ENCODE data around the gene TAF15.

Gene TAF15

DNA sequence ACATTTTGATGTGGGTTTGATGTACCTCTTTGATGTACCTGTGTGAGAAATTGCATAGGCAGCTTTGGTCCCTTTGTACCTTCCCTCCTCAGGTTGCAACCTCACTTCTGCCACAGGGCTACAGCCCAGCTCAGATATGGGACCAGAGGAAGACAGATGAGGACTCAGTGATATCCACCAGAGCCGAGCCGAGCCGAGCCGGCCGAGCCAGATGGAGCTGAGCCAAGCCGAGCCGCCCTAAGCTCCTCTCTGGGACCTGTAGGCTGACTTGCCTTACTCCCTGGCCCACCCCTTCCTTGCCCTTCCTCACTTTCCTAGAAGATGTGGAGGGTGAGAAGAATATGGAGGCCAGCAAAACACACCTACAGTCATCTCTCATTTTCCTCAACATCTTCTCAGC lies 55.6 kb downstream of the TAF15 start:
- Histone ChIP-seq H2BK120ac (ENCODE audit: low read depth, low read length) (no peak overlapping the region), H3K36me3 (ENCODE audit: control insufficient read depth, insufficient read depth, low read length) (no peaks in the 10 kb centered on the region), H3K27me3 (ENCODE audit: insufficient read depth, low read length, poor library complexity) (no peaks in the 10 kb centered on the region), H3K9ac (ENCODE audit: low read length) (no peak overlapping the region), H2BK15ac (replicated peaks; ENCODE audit: low read depth) (no peak overlapping the region), H4K5ac (ENCODE audit: low read length) (no peak overlapping the region), H3K18ac (ENCODE audit: low read length) (no peak overlapping the region), H3K4ac (ENCODE audit: low read depth, low read length) (no peak overlapping the region), H3K79me2 (ENCODE audit: control insufficient read depth, insufficient read depth, low read length) (no peaks in the 10 kb centered on the region), H3K4me1 (ENCODE audit: control insufficient read depth, low read depth, low read length) (no peaks in the 10 kb centered on the region), H3K56ac (ENCODE audit: low read length) (no peak overlapping the region), H3K27ac (ENCODE audit: low read depth, low read length) (no peak overlapping the region), H3K4me3 (ENCODE audit: low read length) (no peak overlapping the region), H3K23ac (ENCODE audit: low read length) (no peak overlapping the region), H2BK5ac (ENCODE audit: low read length) (no peak overlapping the region), H3K4me2 (ENCODE audit: low read length) (no peak overlapping the region), H3K79me1 (ENCODE audit: low read length) (no peaks in the 10 kb centered on the region), H4K8ac (ENCODE audit: low read depth, low read length) (no peak overlapping the region), H2AK5ac (ENCODE audit: low read length) (no peak overlapping the region)
- no peak for DNase-seq
- WGBS (ENCODE audit: extremely low coverage, insufficient coverage, low lambda C conversion rate) = no CpG with 5 or more reads among the region's 7 CpGs

GRCh38 chr17:35865412-35866340 lies 56.4 kb downstream of the TAF15 start:
- Histone ChIP-seq H3K79me1 (ENCODE audit: low read length) (no peaks in the 10 kb centered on the region), H2BK120ac (ENCODE audit: low read depth, low read length) (no peak overlapping the region), H3K9ac (ENCODE audit: low read length) (no peak overlapping the region), H3K36me3 (ENCODE audit: control insufficient read depth, insufficient read depth, low read length) (no peaks in the 10 kb centered on the region), H3K18ac (ENCODE audit: low read length) (no peak overlapping the region), H3K27ac (ENCODE audit: low read depth, low read length) (no peak overlapping the region), H2BK15ac (replicated peaks; ENCODE audit: low read depth) (no peak overlapping the region), H3K4me1 (ENCODE audit: control insufficient read depth, low read depth, low read length) (no peaks in the 10 kb centered on the region), H3K79me2 (ENCODE audit: control insufficient read depth, insufficient read depth, low read length) (no peaks in the 10 kb centered on the region), H3K4me2 (ENCODE audit: low read length) (no peak overlapping the region), H2AK5ac (ENCODE audit: low read length) (no peak overlapping the region), H3K4ac (ENCODE audit: low read depth, low read length) (no peak overlapping the region), H3K56ac (ENCODE audit: low read length) (no peak overlapping the region), H3K4me3 (ENCODE audit: low read length) (no peak overlapping the region), H4K5ac (ENCODE audit: low read length) (no peak overlapping the region), H3K23ac (ENCODE audit: low read length) (no peak overlapping the region), H2BK5ac (ENCODE audit: low read length) (no peak overlapping the region), H3K27me3 (ENCODE audit: insufficient read depth, low read length, poor library complexity) (no peaks in the 10 kb centered on the region), H4K8ac (ENCODE audit: low read depth, low read length) (no peak overlapping the region)
- no CpG with 5 or more reads among the region's 3 CpGs for WGBS (ENCODE audit: extremely low coverage, insufficient coverage, low lambda C conversion rate)
- no peak for DNase-seq

DNA sequence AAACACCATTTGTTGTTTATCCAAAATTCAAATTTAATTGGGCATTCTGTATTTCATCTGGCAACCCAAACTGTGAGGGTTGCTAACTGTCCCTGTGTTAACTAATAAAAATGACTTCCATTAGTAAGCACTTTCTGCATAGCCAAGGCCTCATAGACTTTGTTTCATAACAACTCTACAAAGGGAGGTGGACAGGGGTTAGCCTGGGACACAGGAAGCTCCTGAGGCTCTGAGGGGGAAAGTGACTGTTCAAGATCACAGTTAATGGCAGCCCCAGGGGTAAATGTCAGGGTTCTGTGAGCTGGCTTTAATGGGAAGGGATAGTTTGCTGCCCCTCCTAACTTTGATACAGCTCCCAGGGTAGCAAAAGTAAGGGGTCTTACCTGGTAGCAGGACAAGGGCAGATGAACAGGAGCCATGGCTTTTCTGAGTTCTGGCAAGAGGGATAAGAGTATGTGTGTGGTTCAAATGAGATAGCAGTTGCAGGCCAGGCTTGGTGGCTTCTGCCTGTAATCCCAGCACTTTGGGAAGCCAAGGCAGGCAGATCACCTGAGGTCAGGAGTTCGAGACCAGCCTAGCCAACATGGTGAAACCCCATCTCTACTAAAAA lies 57.2 kb downstream of the TAF15 start:
- no peaks in the 10 kb centered on the region for H3K4me1 ChIP-seq (ENCODE audit: control insufficient read depth, low read depth, low read length)
- no peak overlapping the region for H3K18ac ChIP-seq (ENCODE audit: low read length)
- no peak overlapping the region for H3K27ac ChIP-seq (ENCODE audit: low read depth, low read length)
- H3K79me1 ChIP-seq (ENCODE audit: low read length) = no peaks in the 10 kb centered on the region
- H3K79me2 ChIP-seq (ENCODE audit: control insufficient read depth, insufficient read depth, low read length) = no peaks in the 10 kb centered on the region
- H3K9ac ChIP-seq (ENCODE audit: low read length) = no peak overlapping the region
- no peak overlapping the region for H3K4me3 ChIP-seq (ENCODE audit: low read length)
- H4K8ac ChIP-seq (ENCODE audit: low read depth, low read length) = no peak overlapping the region
- H3K36me3 ChIP-seq (ENCODE audit: control insufficient read depth, insufficient read depth, low read length) = no peaks in the 10 kb centered on the region
- no peak overlapping the region for H2BK15ac ChIP-seq (replicated peaks; ENCODE audit: low read depth)
- DNase-seq = no peak
- WGBS (ENCODE audit: extremely low coverage, insufficient coverage, low lambda C conversion rate) = no CpG with 5 or more reads among the region's 1 CpG
- H3K56ac ChIP-seq (ENCODE audit: low read length) = no peak overlapping the region
- no peak overlapping the region for H3K4ac ChIP-seq (ENCODE audit: low read depth, low read length)
- H3K23ac ChIP-seq (ENCODE audit: low read length) = no peak overlapping the region
- no peak overlapping the region for H2BK5ac ChIP-seq (ENCODE audit: low read length)
- no peak overlapping the region for H2BK120ac ChIP-seq (ENCODE audit: low read depth, low read length)
- no peak overlapping the region for H2AK5ac ChIP-seq (ENCODE audit: low read length)
- no peaks in the 10 kb centered on the region for H3K27me3 ChIP-seq (ENCODE audit: insufficient read depth, low read length, poor library complexity)
- no peak overlapping the region for H3K4me2 ChIP-seq (ENCODE audit: low read length)
- H4K5ac ChIP-seq (ENCODE audit: low read length) = no peak overlapping the region

- H3K79me1 ChIP-seq (ENCODE audit: low read length) = no peaks in the 10 kb centered on the region
- H3K18ac ChIP-seq (ENCODE audit: low read length) = no peak overlapping the region
- no peaks in the 10 kb centered on the region for H3K27me3 ChIP-seq (ENCODE audit: insufficient read depth, low read length, poor library complexity)
- H3K27ac ChIP-seq (ENCODE audit: low read depth, low read length) = no peak overlapping the region
- no peaks in the 10 kb centered on the region for H3K4me1 ChIP-seq (ENCODE audit: control insufficient read depth, low read depth, low read length)
- no peak overlapping the region for H3K4me3 ChIP-seq (ENCODE audit: low read length)
- no CpG with 5 or more reads among the region's 3 CpGs for WGBS (ENCODE audit: extremely low coverage, insufficient coverage, low lambda C conversion rate)
- H3K9ac ChIP-seq (ENCODE audit: low read length) = no peak overlapping the region
- no peak overlapping the region for H3K4ac ChIP-seq (ENCODE audit: low read depth, low read length)
- H3K56ac ChIP-seq (ENCODE audit: low read length) = no peak overlapping the region
- no peak overlapping the region for H3K23ac ChIP-seq (ENCODE audit: low read length)
- no peak for DNase-seq
- H4K5ac ChIP-seq (ENCODE audit: low read length) = no peak overlapping the region
- H2BK15ac ChIP-seq (replicated peaks; ENCODE audit: low read depth) = no peak overlapping the region
- no peaks in the 10 kb centered on the region for H3K79me2 ChIP-seq (ENCODE audit: control insufficient read depth, insufficient read depth, low read length)
- no peak overlapping the region for H3K4me2 ChIP-seq (ENCODE audit: low read length)
- no peak overlapping the region for H4K8ac ChIP-seq (ENCODE audit: low read depth, low read length)
- no peak overlapping the region for H2BK120ac ChIP-seq (ENCODE audit: low read depth, low read length)
- H2BK5ac ChIP-seq (ENCODE audit: low read length) = no peak overlapping the region
- H2AK5ac ChIP-seq (ENCODE audit: low read length) = no peak overlapping the region
- H3K36me3 ChIP-seq (ENCODE audit: control insufficient read depth, insufficient read depth, low read length) = no peaks in the 10 kb centered on the region
Measured at GRCh38 chr17:35867574-35867973, 58.3 kb downstream of the TAF15 start.

DNA sequence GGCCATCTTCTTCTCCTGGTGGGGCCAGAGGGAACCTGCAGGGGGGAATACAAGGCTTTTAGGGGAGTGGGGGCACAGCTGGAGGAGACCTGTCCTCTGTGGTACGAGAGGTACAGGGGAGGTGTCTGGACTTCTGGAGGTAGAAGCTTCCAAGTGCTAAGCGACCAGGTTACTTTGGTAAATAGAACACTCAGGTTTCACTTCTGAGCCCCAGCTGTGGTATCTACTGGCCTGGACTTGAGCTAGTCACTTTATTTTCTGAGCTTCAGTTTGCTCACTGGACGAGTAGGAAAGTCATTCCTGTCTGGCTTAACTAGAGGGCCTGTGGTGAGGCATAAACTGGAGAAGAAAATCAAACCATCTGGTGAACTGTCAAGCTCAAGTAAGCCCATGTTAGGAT lies 59.5 kb downstream of the TAF15 start, which contains the start of gene HEATR9:
HEATR9 (minus strand) TSS at position 155 of the 400 bp plus-strand sequence; CDS start at position 6, 149 bp downstream.
- no peak within 1 kb of the TSS for H4K8ac ChIP-seq (ENCODE audit: low read depth, low read length)
- no peaks in the 10 kb centered on the region for H3K79me2 ChIP-seq (ENCODE audit: control insufficient read depth, insufficient read depth, low read length)
- no peak within 1 kb of the TSS for H3K27ac ChIP-seq (ENCODE audit: low read depth, low read length)
- no peak within 1 kb of the TSS for H3K9ac ChIP-seq (ENCODE audit: low read length)
- no peak within 1 kb of the TSS for H2BK120ac ChIP-seq (ENCODE audit: low read depth, low read length)
- H3K27me3 ChIP-seq (ENCODE audit: insufficient read depth, low read length, poor library complexity) = no peaks in the 10 kb centered on the region
- H3K23ac ChIP-seq (ENCODE audit: low read length) = no peak within 1 kb of the TSS
- DNase-seq = no peak
- H3K36me3 ChIP-seq (ENCODE audit: control insufficient read depth, insufficient read depth, low read length) = no peaks in the 10 kb centered on the region
- H3K4me3 ChIP-seq (ENCODE audit: low read length) = no peak within 1 kb of the TSS
- no peak within 1 kb of the TSS for H2AK5ac ChIP-seq (ENCODE audit: low read length)
- no peak within 1 kb of the TSS for H4K5ac ChIP-seq (ENCODE audit: low read length)
- H2BK5ac ChIP-seq (ENCODE audit: low read length) = no peak within 1 kb of the TSS
- H3K4me1 ChIP-seq (ENCODE audit: control insufficient read depth, low read depth, low read length) = no peaks in the 10 kb centered on the region
- H3K79me1 ChIP-seq (ENCODE audit: low read length) = no peaks in the 10 kb centered on the region
- H3K18ac ChIP-seq (ENCODE audit: low read length) = no peak within 1 kb of the TSS
- H3K4me2 ChIP-seq (ENCODE audit: low read length) = no peak within 1 kb of the TSS
- H3K4ac ChIP-seq (ENCODE audit: low read depth, low read length) = no peak within 1 kb of the TSS
- H2BK15ac ChIP-seq (replicated peaks; ENCODE audit: low read depth) = no peak within 1 kb of the TSS
- no peak within 1 kb of the TSS for H3K56ac ChIP-seq (ENCODE audit: low read length)
- no CpG with 5 or more reads among the region's 3 CpGs for WGBS (ENCODE audit: extremely low coverage, insufficient coverage, low lambda C conversion rate)
